Measurements from ENCODE around the gene MUC7. TPM values are rescaled to one million over a fixed set of nuclear protein-coding genes. Genes with fewer than 3 reads are reported as not detected.
A peak's percentile ranks its signal among the peaks of the same experiment; 100 is the strongest.

Gene MUC7
- total RNA-seq, 1 donor: not detected

GRCh38 chr4:70530997-70531396 is 59.0 kb downstream of the MUC7 start:
- H4K20me1 ChIP-seq (ENCODE audit: insufficient read depth, low read length): no peaks in the 10 kb centered on the region
- H3K27me3 ChIP-seq (ENCODE audit: insufficient read depth, low read length): no peaks in the 10 kb centered on the region
- H3K4me2 ChIP-seq (ENCODE audit: insufficient read depth, low read length): no peak overlapping the region
- TF ChIP-seq CTCF (IDR thresholded peaks at IDR 0.05; ENCODE audit: extremely low read depth, low read depth, low read length): no peak
- no peak for DNase-seq (ENCODE audit: insufficient read length, low spot score, missing footprints)
- no peaks in the 10 kb centered on the region for H3K79me2 ChIP-seq (ENCODE audit: insufficient read depth, low read length)
- H2AFZ ChIP-seq (ENCODE audit: low read length): no peak overlapping the region
- H3K9me3 ChIP-seq (ENCODE audit: low read depth, low read length): no peaks in the 10 kb centered on the region
- no peak overlapping the region for H3K4me3 ChIP-seq (ENCODE audit: insufficient read depth, low read length)
- no peaks in the 10 kb centered on the region for H3K4me1 ChIP-seq (ENCODE audit: insufficient read depth, low read length)
- H3K36me3 ChIP-seq (ENCODE audit: insufficient read depth, low read length): no peaks in the 10 kb centered on the region
- H3K27ac ChIP-seq (ENCODE audit: low read depth, low read length): no peak overlapping the region

GRCh38 chr4:70531981-70532380 is 60.0 kb downstream of the MUC7 start:
- peak; percentile 18 for DNase-seq (ENCODE audit: insufficient read length, low spot score, missing footprints)
- no peaks in the 10 kb centered on the region for H4K20me1 ChIP-seq (ENCODE audit: insufficient read depth, low read length)
- peak; percentile 19 for TF ChIP-seq CTCF (IDR thresholded peaks at IDR 0.05; ENCODE audit: extremely low read depth, low read depth, low read length)
- no peaks in the 10 kb centered on the region for H3K36me3 ChIP-seq (ENCODE audit: insufficient read depth, low read length)
- no peaks in the 10 kb centered on the region for H3K79me2 ChIP-seq (ENCODE audit: insufficient read depth, low read length)
- H3K4me3 ChIP-seq (ENCODE audit: insufficient read depth, low read length): no peak overlapping the region
- H2AFZ ChIP-seq (ENCODE audit: low read length): no peak overlapping the region
- no peaks in the 10 kb centered on the region for H3K27me3 ChIP-seq (ENCODE audit: insufficient read depth, low read length)
- H3K9me3 ChIP-seq (ENCODE audit: low read depth, low read length): no peaks in the 10 kb centered on the region
- H3K27ac ChIP-seq (ENCODE audit: low read depth, low read length): no peak overlapping the region
- no peak overlapping the region for H3K4me2 ChIP-seq (ENCODE audit: insufficient read depth, low read length)
- H3K4me1 ChIP-seq (ENCODE audit: insufficient read depth, low read length): no peaks in the 10 kb centered on the region

Other genes starting within 250 kb of the MUC7 start
- gene FDCSP, start 246.1 kb upstream of the MUC7 start, total RNA-seq: not detected in 2 replicates
- gene CSN3, start 229.6 kb upstream of the MUC7 start, total RNA-seq: not detected in 2 replicates
- not detected in 2 replicates for gene CABS1, start 137.2 kb upstream of the MUC7 start, total RNA-seq
- gene SMR3A, start 111.4 kb upstream of the MUC7 start, total RNA-seq: not detected in 2 replicates
- gene SMR3B, start 89.1 kb upstream of the MUC7 start, total RNA-seq: not detected in 2 replicates
- not detected in 2 replicates for gene OPRPN, start 74.3 kb upstream of the MUC7 start, total RNA-seq
- gene AMTN, start 46.4 kb downstream of the MUC7 start, total RNA-seq: not detected in 2 replicates
- gene AMBN, start 120.1 kb downstream of the MUC7 start, total RNA-seq: not detected in 2 replicates
- gene ENAM, start 156.5 kb downstream of the MUC7 start, total RNA-seq: not detected in 2 replicates
- 2.2 and 2.9 TPM in 2 replicates for gene JCHAIN, start 194.3 kb downstream of the MUC7 start, total RNA-seq
- 14.5 and 15.0 TPM in 2 replicates for gene UTP3, start 216.3 kb downstream of the MUC7 start, total RNA-seq
- 82.5 and 90.2 TPM in 2 replicates for gene RUFY3, start 249.8 kb downstream of the MUC7 start, total RNA-seq